ENCODE measurements around the gene GNL2.

The GNL2 gene

DNA sequence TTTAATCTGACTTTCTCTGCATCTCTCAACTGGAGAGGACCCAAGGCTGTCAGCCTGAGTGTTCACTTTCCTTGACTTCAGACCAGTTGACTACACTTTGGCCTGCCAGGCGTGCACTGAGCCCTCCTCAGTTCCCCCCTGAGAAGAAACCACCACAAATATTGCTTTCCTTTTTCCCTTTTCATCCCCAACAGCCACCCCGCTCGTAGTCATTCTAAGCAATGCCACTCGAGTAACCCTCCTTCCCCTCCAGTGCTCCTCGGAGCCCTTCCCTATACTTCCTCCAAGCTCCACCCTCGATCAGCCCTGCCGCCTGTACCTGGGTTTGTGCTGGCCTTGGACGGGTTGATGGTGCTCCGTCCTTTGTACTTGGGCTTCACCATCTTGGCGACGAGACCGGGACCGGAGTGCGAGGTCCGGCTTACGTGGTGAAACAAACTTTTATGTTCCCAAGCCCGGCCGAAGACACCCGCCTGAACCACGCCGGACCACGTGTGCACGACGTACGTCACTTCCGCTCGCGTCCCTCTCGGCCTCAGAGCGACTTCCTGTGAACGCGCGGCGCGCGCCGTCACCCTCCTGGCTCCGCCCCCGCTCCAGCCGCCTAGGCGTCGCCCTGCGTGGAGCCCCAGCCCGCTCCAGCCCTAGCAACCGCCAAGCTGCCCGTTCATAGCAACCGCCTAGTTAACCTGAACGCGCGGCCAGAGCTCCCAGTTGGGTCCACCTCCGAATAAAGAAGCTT, at the start of gene GNL2:
Gene GNL2, minus strand, starts transcription at position 498 of the 742 bp plus-strand sequence. Its CDS starts 115 bp downstream, at position 383.
- DNase-seq = peak; percentile 99

DNA sequence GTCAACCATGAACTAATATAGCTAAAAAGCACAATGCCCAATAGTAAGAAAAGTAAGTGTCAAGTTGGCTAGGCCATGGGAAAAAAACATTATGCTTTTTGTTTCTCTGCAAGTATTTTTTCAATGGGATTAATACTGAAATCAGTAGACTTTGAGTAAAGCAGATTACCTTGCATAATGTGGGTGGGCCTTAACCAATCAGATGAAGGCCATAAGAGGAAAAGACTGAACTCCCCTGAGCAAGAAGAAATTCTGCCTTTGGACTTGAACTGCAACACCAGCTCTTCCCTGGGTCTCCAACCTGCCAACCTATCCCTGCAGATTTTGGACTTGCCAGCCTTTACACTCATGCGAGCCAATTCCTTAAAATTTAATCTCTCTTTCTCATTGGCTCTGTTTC, 45.3 kb upstream of the GNL2 start:
- DNase-seq = no peak

DNA sequence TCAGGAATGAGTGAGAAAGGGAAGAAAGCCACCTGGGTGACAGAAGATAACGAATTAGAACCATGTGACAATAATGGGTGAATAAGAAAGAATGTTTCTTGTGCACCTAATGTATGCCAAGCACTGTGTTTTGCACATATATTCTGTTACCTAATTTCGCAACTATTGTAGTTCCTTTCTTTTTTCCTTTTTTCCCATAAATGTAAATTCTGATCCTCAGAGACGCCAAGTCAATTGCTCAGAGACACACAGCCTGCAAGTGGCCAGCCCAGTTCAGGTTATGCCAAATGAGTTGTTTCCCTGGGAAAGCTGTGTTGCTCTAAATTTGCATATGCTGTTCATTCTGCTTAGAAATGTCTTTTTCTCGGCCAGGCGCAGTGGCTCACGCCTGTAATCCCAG, 40.7 kb upstream of the GNL2 start:
- DNase-seq = no peak

DNA sequence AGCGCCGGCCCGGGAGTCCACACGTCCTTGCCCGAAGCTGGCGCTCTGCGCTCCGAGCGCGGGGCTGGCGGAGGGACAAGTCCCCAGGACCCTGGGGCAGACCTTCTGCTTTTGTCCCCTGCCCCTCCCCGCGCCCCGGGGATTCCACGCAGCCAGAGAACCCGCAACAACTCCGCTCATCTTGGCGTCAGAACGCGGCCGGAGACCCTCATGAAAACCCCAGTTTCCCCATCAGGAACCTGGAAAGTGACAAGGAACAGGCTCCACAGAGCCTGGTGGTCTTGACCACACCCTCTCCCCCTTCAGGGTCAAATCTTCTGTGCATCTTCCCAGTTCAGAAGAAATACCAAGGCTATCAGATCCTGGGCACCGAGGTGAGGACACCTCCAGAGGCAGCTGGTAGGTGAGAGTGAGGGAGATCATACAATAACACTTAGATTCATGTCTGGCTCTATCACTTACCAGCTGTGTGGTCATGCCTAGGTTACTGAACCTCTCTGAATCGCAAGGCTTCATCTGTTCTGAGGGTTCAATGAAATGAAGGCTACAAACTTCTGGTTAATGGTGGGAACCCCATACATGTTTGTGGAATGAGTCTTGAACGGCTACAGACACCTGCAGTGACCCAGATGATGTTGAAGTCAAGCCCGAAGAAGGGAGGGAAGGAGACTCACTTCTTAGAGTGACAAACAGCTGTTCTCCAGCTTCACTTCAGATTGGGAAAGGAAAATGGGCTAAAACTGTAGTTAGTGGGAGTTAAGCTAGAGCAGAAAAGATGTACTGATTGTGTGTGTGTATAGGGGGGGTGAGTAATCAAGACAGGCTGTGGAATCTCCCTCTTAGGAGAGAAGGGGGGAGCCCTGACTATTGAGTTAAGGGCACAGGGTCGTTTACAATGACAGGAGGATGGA, 39.5 kb upstream of the GNL2 start:
- DNase-seq = no peak

DNA sequence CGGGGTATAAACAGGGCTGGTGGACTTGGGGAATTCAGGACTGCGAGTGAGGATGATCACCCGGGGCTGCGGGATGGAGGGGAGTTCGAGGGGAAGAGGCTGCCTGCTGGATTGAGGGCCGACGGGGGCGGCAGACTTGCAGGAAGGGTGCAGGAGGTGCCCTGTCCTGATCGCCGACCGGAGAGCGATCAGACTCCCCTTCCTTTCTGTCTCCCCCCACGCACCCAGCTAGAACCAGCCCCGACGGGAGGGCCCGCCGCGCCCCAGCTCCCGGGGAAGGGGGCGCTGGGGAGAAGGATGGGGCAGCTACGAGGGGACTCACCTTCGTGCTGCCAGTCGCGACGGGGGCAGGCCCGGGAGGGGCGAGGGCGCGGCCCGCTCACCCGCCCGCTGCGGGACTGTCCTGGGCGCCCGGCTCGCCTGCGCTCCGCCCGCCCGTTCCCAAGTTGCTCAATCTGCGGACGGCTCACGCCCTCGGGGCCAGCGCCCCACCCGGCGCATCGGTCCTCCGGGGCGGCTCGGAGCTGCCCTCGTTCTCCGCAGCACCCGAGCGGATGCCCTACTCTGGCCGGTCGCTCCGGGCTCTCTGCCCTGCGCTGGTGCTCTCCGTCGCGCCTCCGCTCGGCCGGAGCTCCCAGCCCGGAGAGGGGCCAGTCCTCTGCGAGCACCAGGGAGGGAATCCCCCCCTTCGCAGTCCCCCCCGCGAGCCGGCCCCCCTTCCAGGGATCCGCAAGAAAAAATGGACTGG, 38.7 kb upstream of the GNL2 start, which contains the start of gene RSPO1:
Gene RSPO1, minus strand, starts transcription at position 649 of the 748 bp plus-strand sequence. CDS start 5,231 bp downstream, outside the sequence.
- peak; percentile 25 for DNase-seq

DNA sequence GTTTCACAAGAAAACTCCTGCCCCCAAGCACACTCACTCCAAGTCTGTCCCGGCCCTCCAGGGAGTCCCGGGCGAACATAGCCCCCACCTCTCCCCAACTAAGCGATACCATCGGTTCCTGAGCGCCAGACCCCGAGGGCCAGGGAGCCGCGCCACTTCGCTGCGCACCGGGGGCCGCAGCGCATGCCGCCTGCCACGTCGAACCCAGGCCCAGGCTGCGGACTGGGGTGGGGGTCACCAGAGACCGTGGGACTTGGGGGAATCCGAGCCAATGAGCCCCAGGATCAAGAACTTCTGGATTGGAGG, 38.2 kb upstream of the GNL2 start:
- DNase-seq = no peak

DNA sequence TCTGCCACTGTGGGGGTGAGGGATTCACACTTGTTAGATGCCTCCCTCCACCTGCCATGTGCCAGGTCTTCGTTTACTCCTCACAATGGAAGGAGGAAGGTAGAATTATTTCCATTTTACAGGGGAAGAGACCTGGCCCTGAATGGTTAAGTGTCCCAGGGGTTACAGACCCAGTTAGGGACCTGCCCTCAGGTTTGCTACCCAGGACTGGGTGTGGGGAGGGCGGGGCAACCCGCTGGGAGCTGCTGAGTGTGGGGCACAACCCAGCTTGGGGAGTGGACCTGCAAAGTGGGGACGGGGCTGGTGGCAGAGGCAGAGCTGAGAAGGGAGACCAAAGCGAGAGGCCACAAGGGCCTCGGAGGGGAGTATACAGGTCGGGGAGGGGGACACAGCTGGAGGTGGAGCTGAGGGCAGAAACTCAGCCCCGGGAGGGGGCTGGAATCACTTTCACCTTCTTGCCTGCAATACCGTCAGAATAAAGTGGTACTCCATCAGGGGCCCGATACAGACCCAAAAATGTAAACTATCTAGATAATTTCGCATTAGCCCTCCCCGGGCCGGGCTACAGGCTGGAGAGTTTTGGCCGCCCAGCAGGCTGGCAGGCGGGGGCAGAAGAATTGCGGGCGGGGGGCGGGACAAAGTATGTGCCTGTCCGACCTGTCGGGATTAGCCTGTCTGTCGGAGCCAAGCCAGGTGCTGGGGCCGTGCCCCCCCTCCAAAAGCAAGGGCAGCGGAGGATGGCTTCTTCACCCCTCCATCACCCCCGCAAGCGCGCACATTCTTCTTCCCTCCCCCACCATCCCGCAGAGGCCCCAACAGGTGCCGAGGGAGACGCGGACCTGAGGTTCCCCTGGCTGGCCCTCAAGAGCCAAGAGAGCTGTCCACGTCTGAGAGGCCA, 37.6 kb upstream of the GNL2 start:
- DNase-seq = no peak

DNA sequence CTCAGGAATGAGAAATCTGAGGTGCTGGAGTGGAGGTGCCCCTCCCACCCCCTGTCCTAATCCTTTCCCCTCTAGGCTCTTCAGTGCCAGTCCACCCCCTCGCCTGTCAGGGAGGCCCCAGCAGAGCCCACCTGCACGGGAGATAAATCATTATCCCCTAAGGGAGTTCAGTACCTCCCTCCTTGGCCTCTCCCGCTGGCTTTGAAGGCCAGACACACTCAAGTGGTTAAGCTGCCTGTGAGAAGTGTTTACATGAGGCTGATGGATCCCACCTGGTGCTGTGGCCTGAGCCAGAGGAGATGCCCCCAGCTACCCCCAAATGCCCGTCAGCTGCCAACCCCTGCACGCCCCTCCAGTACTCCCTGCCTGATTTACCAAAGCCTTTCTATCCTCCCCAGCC, 35.3 kb upstream of the GNL2 start:
- no peak for DNase-seq

DNA sequence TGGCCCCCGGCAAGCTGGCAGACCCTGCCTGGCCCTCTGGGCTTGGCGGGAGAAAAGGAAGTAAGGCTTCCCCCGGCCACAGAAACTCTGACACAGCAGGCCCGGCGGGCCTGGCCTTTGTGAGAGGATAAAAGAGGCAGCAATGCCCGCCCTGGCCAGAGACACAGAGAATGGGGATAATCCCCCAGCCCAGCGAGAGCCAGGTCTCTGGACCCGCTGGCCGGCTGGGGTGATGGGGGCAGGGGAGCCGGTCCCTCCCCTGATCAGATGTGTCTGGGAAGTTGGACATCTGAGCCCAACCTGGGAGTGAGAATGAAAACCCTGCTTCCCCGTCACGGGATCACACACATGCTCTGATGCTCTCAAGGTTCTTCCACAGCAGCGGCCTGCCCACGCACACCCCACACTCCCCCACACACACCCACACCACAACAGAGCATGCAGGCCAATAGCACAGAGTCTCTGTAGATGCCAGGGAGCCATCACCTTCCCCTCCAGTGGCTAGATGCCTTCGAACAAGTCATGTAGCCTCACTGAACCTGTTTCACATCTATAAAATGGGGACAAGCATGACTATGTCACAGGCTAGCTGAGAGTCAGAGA, 34.8 kb upstream of the GNL2 start:
- no peak for DNase-seq

DNA sequence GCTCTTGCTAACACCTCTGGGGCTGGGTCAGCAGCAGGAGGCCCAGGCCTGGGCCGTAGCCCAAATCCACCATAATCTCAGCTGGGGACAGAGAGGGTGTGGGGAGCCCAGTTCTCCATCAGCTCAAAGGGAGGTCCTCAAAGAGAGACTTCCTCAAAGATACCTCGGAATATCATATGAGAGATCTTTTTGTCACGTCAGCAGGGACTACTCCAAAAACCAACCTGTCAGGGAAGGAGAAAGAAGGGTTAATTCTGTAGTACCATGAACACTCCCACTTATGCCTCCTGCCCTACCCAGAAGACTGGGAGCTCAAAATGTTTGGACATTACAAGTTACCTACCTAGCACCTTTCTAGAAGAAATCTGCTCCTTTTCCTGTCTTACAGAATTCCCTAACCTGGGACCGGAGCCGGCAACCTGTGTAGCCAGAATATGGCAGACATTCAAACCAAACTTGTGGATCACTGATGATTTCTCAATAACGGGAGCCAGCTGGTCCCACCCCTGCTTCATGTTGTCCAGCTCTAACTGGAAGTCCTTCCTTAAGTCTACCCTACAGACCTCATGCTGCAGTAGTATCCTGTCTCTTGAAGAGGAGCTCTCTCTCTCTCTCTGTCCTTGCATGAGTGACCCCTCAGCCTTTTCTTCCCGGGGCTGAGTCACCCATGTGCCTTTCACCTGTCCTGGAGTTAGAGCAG, 34.1 kb upstream of the GNL2 start:
- DNase-seq = no peak

DNA sequence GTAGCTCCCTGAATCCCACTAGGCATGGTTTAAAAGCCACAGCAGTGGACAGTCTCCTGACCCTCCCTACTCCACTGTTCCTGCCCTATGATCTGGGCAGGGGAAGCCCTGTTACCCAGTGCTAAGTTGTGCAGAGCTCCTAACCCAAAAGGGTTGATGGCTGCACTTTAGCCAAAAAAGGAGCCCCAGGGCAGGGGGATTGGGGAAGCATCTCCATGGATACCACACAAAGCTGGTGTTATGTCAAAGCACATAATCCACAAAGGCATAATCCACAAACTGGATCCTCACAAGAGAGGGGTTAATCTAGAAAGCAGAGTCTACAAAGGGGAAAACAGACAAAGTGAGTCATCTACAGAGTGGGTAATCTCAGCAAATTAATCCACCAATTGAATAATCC, 33.3 kb upstream of the GNL2 start:
- DNase-seq = no peak

DNA sequence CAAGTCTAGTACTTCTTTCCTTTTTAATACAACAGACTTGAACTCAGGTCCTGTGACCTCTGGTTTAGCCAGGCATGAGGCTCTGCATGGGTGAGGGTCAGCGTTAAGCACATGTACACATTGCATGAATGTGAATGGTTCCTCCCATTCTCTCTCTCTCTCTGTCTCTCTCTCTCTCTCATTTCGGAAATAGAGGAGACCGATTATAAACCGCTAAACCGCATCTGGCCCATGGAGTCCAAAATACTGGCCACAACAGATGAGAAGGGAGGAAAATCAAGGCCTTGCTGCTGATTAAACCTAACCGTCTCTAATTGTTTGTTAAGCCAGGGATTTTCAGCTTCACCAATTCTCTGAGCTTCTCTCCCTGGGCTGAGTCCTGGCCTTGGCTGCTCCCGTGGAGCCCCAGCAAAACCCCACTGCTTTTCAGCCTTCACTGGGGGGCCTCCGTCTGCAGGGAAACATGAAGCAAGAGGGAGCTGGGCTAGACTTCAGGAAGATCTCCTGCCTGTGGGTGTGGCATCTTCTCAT, 32.4 kb upstream of the GNL2 start:
- DNase-seq = no peak

DNA sequence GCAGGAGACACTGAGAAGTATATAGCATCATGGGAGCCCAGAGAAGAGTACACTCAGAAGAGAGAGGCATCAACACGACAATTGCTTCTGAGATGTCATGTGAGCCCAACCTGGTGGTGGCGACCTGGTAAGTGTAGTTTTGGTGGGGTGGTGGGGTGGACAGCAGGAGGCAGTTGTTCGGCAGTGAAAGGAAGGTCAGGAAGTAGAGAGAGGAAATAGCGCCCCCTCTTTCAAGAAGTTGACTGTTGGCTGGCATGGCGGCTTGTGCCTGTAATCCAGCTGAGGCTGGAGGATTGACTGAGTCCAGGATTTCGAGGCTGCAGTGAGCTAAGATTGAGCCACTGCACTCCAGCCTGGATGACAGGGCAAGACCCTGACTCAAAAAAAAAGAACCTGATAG, 26.4 kb upstream of the GNL2 start:
- DNase-seq = no peak

DNA sequence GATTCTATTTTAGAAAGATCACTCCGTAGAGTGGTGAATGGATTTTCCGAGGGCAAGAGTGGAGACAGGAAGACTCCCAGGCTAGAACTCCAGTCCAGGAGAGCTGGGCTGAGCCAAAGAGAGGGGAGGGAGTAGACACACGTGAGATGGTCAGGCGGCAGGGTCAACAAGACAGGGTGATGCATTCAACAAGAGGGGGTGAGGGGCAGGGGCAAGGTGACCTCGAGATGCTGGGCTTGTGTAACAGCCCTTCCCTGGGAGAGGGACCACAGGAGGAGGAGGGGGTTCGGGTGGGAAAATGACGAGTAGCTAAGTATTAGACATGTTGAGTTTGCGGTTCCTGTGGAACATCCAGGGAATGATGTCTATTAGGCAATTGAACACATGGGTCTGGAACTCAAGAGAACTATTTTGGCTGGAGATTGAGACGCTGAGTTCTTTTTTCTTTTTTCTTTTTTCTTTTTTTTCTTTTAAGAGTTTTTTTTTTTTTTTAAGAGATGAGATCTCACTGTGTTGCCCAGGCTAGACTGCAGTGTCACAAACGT, 25.7 kb upstream of the GNL2 start:
- no peak for DNase-seq

DNA sequence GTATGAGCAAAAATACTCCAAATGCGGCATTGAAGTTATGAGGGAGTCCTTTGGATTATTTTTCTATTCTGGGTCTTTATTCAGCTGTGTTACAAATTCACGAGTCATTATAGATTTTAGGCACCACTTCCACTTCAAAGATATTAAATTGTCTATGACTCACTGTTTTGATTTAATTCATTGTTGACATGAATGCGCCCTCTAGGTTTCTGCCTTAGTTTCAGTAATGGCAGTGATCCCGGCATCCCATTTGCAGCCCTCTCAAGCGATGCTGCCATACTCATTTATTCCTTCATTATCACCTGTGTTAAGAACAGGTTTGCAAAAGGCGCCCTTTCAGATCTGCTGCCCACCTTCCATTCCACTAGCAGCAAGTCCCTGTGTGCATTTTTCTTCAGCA, 25.0 kb upstream of the GNL2 start:
- DNase-seq = no peak

DNA sequence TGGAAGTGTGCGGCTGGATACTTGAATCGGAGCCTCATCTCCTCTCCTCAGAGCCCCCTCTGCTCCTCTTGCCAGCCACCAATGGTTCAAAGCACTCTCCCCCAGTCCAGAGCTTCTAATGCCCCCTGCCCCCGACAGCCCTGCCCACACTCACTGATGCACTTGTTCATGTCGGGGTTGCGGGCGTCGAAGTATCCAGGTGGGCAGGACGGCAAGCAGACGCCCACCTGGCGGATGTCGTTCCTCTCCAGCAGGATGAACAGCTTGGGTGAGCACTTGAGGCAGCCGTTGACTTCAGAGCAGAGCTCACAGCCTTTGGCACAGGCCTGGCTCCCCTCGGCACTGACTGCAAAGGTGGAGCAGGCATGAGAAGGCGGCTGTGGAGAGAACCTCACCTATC, 20.6 kb upstream of the GNL2 start:
- no peak for DNase-seq

DNA sequence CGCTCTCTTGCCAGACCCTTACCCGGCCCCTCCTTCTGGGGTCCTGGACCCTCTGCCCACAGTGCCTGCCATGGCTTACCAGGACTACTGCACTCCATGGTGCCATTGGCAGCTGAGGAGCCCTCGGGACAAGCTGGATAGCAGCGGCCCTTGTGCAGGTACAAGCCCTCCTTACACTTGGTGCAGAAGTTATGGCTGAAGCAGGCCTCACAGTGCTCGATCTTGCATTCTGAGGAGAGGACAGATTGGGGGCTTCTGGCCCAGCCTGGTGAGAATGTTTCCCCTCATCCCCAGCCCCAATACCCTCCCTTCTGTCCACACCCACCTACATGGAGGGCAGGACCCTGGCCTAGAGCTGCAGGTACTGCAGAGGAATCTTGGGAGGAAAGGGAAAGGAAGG, 18.4 kb upstream of the GNL2 start:
- no peak for DNase-seq

DNA sequence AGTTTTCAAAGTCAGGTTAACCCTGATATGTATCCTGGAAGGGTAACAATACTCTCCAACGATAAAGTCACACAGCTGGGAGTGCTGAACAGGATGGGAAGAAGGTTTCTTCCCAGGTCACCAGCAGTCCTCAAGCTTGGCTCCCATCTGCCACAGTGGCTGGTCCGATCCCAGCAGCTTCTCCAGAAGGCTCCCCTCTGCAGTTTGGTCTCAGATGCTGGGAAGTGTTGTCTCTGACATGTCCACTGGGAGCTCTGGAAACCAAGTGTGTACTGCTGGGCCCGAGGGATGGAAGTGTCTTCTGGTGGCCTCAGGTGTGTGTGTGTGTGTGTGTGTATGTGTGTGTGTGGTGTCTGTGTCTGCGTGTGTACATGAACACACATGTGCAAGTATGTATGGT, 16.4 kb upstream of the GNL2 start:
- no peak for DNase-seq

DNA sequence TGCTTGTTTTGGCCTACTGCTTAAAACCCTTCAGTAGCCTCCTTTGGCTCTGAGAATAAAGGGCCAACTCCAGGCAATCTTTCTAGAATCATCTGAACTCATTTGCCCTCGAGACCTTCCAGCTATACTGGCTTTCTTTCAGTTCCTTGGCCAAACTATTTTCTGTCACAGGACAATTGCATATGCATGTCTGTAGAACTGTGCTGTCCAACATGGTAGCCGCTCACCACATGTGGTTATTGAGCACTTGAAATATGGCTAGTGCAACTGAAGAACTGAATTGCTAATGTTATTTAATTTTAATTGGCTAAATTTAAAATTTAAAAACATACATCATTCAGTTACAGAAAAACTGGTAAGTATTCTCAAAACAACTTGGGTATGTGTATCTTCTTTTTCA, 14.3 kb upstream of the GNL2 start:
- DNase-seq = no peak

DNA sequence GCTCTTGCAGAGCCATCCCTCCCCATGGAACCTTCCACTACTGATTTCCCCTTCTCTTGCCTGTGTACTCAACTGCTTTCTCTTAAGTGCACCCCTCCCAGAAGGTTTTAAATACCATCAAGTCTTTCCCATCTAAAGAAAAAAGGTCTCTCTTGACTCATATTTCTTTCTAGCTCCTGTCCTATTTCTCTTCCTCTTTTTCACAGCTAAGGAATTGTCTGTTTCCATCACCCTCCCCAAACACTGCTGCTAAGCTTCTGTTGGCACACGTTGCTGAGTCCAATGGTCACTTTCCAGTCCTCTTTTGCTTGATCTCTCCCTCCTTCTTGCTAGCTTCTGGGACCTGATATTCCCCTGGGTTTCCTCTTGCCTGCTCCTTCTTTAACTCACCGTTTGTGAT, 13.3 kb upstream of the GNL2 start:
- DNase-seq = no peak

Measured in DMS53 (cell line).